Hippocampal formation (tissue), 2 donors: ENCODE data around the gene TMEM92.

ENCODE experiments used
- DNase-seq, 2 donors: peaks; one replicate each; lab custom pipeline; 2025; lab: John Stamatoyannopoulos, UW

TMEM92 gene

DNA sequence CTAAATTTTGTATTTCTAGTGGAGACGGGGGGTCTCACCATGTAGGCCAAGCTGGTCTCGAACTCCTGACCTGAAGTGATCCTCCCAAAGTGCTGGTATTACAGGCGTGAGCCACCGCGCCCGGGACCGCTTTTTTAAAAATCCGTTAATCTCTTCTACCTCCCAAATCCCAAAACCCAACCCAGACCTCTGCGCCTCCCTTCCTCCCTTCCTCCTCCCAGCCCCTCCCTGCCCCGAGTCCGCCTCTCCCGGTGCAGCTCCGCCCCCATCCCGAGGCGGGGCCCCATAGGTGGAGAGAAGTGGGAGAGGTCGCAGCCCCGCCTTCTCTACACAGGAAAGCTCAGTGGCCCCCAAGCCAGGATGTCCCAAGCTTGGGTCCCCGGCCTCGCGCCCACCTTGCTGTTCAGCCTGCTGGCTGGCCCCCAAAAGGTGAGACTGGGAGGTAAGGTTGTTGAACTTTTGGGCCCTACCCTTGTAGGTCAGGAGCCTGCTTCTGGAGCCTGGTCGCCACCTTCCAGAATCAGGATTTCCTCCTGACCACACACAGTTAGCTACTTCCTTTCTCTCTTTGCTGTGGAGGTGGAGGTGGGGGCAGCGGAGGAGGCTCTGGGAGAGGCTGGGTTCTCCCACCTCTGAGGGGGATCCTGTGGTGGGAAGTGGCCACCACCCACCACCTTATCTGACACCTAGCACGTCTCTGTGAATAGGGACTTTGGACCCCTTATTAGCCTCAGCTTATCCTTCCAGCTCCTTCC, at the start of gene TMEM92:
Gene TMEM92, plus strand, starts transcription at position 325 of the 755 bp plus-strand sequence. Its CDS starts 36 bp downstream, at position 361.
- no peak for DNase-seq

DNA sequence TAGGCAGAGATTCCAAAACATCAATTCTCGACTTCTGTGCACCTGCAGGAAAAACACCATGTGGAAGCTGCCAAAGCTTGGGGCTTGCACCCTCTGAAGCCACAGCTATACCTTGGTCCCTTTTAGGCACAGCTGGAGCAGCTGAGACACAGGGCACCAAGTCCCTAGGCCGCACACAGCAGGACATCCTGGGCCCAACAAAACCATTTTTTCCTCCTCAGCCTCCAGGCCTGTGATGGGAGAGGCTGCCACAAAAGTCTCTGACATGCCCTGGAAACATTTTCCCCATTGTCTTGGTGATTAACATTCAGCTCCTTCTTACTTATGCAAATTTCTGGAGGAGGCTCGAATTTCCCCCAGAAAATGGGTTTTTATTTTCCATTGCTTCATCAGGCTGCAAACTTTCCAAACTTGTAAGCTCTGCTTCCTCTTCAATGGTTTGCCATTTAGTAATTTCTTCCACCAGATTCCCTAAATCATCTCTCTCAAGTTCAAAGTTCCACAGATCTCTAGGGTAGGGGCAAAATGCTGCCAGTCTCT, 48.5 kb upstream of the TMEM92 start:
- no peak for DNase-seq

DNA sequence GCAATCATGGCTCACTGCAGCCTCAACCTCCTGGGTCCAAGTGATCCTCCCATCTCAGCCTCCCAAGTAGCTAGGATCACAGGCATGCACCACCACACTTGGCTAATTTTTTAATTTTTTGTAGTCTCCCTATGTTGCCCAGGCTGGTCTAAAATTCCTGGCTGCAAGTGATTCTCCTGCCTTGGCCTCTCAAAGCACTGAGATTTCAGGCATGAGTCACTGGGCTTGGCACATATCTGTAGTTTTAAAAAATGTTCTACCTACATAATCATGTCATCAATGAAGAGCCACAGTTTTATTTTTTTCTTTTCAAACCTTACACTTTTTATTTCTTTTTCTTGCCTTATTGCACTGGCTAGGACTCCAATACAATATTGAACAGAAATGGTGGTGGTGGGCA, 39.7 kb upstream of the TMEM92 start:
- DNase-seq = no peak

DNA sequence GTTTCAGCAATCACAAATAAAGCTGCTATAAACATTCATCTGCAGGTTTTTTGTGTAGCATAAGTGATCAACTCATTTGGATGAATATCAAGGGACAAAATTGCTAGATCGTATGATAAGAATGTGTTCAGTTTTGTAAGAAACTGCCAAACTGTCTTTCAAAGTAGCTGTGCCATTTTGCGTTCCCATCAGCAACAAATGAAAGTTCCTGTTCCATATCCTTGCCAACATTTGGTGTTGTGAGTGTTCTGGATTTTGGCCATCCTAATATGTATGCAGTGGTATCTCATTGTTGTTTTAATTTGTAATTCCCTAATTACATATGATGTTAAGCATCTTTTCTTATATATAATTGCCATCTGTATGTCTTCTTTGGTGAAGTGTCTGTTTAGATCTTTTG, 36.4 kb upstream of the TMEM92 start:
- DNase-seq = no peak

DNA sequence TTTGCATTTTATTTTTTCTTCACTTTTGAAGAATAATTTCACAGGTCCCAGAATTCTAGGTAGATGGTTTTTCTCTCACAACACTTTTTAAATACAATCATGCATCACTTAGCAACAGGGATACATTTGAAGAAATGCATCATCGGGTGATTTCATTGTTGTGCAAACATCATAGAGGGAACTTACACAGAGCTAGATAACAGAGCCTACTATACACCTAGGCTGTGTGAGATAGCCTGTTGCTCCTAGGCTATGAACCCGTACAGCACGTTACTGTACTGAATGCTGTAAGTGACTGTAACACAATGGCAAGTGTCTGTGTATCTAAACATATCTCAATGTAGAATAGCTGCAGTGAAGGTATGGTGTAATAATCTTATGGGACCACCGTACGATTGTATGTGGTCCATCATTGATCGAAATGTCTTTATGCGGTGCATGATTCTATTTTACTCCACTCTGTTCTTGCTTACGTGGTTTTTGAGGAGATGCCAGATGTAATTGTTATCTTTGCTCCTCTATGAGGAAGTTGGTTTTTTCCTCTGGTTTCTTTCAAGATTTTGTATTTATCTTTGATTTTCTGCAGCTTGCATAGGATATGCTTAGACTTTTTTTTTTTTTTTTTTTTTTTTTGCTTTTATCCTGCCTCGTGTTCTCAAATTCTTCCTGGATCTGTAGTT, 35.5 kb upstream of the TMEM92 start:
- DNase-seq = no peak

DNA sequence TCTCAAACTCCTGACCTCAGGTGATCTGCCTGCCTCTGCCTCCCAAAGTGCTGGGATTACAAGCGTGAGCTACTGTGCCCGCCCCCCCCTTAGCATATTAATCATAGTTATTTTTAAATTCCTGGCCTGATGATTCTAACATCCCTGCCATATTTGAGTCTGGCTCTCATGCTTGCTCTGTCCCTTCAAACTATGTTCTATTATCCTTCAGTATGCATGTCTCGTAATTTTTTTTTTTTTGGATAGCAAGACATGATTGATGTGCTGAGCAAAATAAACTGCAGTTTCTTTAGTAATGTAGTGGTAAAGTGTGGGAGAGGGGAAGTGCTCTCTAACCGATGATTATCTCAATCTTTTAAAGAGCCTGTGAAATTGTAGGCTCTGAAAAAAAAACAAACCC, 34.3 kb upstream of the TMEM92 start:
- DNase-seq = no peak

DNA sequence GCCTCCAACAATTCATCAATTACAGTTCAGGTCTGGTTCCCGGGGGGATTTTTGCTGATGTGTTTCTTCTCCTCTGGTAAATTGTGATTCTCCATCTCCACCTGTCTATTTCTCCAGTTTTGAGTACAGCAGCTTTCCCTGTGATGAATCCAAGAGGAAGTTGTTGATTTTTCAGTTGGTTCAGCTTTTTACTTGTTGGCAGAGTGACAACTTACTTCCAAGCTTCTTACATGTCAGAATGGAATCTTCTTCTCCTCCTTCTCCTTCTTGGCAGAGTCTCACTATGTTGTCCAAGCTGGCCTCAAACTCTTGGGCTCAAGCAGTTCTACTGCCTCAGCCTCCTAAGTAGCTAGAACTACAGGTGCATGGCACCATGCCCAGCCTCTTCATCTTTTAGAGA, 33.4 kb upstream of the TMEM92 start:
- DNase-seq = no peak

DNA sequence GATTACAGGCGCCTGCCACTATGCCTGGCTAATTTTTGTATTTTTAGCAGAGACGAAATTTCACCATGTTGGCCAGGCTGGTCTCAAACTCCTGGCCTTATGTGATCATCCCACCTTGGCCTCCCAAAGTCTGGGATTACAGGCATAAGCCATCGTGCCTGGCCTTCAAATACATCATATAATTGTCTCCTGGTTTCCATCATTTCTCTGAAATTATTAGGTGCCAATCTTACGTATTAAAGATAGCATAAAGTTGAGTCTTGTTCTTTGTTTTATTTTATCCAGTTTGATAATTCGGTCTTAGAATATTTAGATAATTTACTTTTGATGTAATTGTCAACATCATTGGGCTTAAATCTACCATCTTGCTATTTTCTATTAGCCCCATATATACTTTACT, 32.8 kb upstream of the TMEM92 start:
- DNase-seq = no peak

DNA sequence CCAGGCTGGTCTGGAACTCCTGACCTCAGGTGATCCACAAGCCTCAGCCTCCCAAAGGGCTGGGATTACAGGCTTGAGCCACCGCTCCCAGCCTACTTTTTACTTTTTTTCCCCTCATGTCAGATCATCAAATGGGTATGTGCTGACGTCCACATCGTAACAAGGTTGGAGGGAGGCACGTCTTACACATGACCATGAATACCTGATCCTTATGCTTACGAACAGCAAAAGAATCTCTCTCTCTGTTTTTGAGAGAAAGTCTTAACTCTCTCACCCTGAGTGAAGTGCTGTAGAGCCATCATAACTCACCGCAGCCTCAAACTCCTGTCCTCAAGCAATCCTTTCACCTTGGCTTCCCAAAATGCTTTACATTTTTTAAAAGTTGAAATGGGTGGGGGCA, 29.5 kb upstream of the TMEM92 start:
- DNase-seq = no peak

DNA sequence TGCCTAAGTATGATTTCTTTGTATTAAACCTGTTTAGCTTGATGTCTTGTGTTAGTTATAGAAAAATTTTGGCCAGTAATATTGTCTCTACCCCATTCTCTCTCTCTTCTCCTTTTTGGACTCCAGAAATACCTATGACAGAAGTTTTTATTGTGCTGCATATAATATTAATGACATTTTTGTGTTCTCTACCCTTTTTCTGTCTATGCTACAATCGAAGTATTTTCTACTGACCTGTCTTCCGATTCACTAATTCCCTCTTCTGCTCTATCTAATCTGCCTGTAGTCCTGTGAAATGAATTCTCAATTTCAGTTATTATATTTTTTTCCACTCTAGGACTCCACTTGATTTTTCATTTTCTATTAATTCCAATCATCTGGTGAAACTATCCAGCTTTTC, 26.0 kb upstream of the TMEM92 start:
- no peak for DNase-seq

DNA sequence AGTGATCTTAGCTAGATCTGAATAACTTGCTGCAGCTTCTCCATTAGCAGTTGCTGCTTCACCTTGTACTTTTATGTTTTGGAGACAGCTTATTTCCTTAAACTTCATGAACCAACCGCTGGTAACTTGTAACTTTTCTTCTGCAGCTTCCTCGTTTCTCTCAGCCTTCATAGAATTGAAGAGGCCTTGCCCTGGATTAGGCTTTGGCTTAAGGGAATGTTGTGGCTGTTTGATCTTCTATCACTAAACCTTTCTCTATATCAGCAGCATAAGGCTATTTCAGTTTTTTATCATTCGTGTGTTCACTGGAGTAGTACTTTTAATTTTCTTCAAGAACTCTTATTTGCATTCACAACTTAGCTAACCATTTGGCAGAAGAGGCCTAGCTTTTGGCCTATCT, 21.5 kb upstream of the TMEM92 start:
- no peak for DNase-seq

DNA sequence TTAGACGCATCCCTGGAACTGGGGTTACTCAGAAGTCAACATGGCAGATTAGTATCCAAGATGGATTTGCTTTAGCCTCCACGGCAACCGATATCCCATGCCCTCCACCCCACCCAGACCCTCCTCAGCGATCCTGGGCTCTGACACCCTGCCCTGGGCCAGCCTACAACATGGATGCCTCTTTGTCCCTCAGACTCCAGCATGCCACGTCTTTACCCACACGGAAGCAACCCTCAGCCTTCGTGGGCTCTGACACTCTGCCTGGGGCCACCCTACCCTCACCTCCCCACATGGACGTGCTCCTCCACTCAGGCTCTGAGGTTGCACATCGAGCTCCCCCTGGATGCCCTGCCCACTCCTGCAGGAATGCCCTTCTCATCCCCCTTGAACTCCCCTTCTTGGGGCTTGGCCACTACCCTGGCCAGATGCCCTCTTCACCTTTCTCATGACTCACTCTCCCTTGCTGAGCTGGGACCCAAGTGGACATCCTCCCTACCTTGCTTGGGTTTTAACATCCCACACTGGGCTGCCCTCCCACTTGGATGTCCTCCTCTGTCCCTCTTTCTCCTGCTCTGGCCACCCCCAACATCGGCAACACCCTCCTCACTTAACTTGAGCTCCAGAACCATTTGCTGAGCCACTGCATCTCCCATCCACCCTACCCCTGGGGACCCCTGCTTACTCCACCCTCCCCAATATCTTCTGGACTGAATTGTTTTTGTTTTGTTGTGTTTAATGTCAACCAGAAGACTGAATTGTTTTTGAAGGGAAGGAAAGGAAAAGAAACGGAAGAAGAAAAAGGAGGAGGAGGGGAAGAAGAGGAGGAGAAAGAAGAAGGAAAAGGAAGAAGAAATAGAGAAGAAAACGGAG, 18.3 kb upstream of the TMEM92 start:
- no peak for DNase-seq

DNA sequence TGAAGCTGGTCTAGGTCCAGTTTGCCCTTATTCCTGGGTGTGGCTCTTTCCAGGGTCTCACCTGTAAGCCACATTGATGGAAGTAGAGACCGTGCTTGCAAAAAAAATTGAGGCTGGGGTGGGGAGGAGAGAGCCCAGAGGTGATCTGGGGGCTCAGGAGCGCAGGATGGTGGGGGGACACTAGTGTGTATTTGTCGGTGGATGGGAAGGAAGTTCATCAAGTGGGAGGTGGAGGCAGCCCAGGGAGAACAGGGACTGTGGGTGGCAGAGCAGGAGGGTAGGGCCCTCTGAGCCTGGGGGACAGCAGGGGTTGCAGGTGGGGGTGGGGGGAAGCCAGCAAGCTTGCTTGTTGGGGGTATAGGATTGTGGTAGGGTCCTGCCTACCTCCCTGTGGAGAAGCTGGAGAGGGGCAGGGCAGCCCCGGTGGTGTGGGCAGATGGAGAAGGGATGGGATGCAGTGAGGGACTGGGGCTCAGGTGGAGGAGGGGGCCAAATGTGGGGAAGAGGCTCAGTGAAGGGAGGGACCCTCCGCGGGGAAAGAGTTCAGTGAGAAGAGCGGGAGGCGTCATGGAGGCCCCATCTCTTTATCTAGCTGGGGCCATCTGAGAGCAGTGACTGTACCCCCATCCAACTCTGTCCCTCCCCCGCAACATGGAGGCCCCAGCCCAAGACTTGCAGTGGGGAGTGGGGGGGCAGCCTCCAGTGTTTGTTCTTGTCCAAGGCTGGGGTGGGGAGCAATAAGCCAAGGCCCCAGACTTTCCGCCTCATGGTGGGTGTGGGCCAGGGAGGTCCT, 17.2 kb upstream of the TMEM92 start:
- DNase-seq = no peak

DNA sequence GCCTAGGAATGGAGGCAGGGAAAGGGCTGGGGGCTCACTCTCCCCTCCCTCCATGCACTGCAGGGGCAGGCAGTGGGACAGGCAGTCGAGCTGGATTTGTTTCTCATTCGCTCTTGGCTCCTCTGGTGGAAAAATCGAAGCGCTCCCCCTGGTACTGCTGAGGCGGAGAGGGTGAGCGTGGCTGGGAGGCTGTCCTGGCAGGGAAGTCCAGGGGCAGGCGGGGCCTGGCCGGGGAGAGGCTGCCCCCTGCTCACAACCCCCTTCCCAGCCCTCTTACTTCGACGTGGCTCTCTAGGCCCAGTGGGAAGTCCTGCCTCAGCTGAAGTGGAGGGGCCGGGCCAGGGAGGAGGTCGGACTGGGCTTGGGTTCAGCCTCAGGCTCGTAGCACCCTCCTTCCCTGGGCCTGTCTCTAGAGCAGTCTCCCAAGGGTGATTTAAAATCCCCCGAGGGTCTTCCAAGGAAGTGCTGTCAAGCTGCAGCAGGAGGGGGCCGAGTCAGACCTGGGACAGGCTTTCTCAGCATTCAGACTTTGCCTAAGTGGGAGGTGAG, 16.5 kb upstream of the TMEM92 start:
- DNase-seq = no peak

DNA sequence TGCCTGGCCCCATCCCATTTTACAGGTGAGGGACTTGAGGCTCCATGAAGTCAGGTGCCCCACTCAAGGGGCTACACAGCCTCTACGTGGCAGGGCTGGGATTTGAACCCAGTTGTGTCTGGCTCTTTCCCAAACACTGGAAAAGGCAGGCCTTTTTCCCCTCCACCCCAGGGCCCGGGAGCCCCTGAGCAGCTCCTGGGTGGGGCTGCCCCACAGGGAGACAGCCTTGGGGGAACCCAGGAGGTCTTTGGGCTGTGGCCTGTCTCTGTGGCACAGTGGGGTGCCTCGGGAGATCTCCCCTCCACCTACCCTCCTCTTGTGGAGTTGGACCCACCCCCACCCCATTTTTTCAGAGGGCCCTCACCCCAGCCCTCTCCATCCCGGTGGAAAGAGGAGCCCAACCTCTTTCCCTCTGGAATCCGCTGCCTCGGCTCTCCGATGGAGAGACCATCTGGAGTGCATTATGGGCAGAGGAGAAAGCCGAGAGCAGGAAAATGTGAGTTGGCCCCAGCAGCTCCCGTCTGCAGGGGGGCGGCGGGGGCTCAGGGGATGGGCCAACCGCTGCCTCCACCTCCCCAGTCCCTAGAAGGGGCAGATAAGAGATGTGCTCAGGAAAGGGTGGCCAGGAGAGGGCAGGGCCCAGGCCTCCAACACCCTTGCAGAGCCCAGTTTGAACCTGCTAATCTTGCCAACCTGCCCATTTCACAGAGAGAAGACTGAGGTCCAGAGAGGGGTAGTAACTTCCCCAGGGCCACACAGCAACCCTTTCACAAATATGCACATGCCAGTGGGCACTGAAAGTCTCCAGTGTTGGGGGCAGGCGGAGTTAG, 15.4 kb upstream of the TMEM92 start:
- DNase-seq = no peak

DNA sequence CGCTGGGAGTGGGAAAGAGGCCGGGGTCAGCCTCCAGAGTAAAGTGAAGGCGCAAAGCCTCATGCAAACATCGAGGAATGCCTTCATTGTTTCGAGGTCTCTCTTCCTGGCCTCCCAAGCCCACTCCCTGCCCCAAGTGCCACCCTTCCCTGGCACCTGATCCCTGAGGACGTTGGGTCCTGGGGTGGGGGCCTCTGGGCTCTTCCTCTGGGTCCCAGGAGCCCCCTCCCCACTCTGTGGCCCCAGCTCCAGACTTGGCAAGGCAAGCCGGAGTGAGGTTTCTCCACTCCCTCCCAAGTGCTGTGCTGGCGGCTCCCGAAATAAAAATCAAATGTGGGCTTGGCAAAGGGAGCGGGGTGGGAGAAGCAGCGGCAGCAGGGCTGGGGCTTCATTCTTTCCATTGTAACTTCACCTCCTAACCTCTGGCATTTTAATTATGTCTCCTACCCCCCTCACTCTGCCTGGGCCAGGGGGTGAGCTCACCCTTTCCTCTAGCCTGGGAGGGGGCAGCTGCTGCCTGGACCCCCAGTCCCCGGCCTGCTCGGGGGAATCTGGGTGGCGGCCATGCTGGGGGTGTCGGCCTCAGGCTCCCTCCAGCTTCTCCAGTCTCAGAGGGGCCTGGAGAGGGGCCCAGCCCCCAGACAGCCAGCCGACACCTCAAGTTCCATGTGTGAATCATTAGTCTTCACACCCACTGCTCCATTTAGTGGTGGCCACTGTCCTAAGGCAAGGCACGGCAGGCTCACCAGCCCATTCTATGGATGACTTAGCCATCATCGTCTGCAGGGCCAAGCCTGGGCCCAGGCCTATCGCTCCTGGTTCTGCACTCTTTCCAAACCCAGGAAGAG, 14.6 kb upstream of the TMEM92 start:
- DNase-seq = no peak

DNA sequence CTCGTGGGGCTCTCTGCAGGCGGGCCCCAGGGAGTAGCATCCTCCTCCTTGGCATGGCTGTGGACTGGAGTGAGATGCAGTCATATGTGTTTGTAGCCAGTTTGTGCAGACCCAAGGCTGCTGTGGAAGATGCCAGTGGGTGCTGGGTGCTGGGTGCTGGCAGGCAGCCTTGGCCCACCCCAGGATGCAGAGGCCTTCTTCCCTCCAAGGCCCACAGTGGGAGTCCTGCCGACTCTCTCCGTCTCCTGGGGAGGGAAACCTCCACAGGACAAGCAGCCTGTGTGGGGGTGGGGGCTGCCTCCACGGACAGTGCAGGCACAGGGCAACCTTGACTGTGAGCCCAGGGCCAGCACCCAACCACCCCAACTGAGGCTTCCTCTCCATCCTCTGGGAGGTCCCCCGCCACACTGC, 13.8 kb upstream of the TMEM92 start:
- no peak for DNase-seq

DNA sequence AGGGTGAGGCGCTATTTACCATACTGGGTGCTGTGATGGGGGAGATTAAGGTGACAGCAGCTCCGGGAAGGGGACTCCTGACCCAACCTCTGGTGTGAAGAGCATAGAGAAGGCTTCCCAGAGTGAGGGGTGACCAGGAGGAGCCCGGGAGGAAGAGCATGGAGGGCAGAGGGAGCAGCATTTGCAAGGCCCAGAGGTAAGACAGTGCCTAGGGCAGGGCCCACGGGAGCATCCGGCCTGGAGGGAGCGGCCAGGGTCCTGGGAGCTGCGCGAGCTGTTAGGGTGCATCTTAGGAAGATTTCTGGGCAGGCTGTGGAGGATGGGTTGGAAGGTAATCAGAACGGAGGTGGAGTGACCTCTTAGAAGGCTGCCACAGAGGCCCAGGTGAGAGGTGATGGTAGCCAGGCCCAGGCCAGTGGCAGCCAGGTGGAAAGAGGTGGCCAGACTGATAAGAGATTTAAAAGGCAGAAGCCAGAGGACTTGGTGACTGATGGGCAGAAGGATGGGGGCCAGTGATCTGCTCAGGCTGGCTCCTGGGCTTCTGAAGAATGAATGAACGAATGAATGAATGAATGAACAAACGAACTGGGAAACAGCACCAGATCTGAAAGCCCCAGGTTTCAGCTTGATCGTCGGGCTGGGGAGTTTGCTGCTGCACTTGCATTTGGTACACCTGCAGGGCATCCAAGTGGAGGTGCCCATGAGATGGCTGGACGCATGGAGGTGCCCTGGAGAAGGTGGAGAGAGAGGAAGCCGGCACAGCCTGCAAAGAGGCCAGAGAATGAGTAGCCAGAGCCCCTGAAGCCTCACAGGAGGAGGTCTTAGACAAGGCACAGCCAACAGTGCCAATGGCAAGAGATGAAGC, 13.0 kb upstream of the TMEM92 start:
- no peak for DNase-seq
